H9 (cell line): ENCODE measurements around the gene CLNS1A. TPM values are rescaled to one million over a fixed set of nuclear protein-coding genes. Genes with fewer than 3 reads are reported as not detected.

ENCODE experiments used
- DNase-seq: peaks from one replicate; pipeline ENCODE4 v3.0.0-alpha.2; 2017
- H2AFZ ChIP-seq: one replicate; pipeline ENCODE4 v1.6.1; 2013; ENCODE audit warnings: mild to moderate bottlenecking, low read length, control low read depth, moderate library complexity
- H2AK5ac ChIP-seq: 2 replicates; pipeline ENCODE4 v1.6.1; 2013; ENCODE audit warnings: low read length, control low read depth, mixed read lengths; ENCODE audit not compliant: insufficient read length
- H2BK120ac ChIP-seq: one replicate; pipeline ENCODE4 v1.6.1; 2013; ENCODE audit warnings: low read depth, mild to moderate bottlenecking, low read length, control low read depth, inconsistent platforms; ENCODE audit not compliant: poor library complexity, severe bottlenecking
- H2BK12ac ChIP-seq: 2 replicates; pipeline ENCODE4 v1.6.1; 2013; ENCODE audit warnings: low read length, control low read depth, mixed read lengths, low read depth; ENCODE audit not compliant: insufficient read length
- H2BK15ac ChIP-seq: 2 replicates; pipeline ENCODE4 v1.6.1; 2013; ENCODE audit warnings: low read depth, low read length, control low read depth
- H2BK20ac ChIP-seq: one replicate; pipeline ENCODE4 v1.6.1; 2013; ENCODE audit warnings: low read depth, mild to moderate bottlenecking, low read length, control low read depth, inconsistent platforms; ENCODE audit not compliant: poor library complexity, severe bottlenecking
- H2BK5ac ChIP-seq: 2 replicates; pipeline ENCODE4 v1.6.1; 2013; ENCODE audit warnings: low read length, control low read depth, mixed read lengths; ENCODE audit not compliant: insufficient read length
- H3K14ac ChIP-seq: 2 replicates; pipeline ENCODE4 v1.6.1; 2013; ENCODE audit warnings: low read length, control low read depth; ENCODE audit not compliant: insufficient read depth
- H3K18ac ChIP-seq: 2 replicates; pipeline ENCODE4 v1.6.1; 2013; ENCODE audit warnings: low read depth, mild to moderate bottlenecking, mixed read lengths, low read length, control low read depth; ENCODE audit not compliant: insufficient read length
- H3K23ac ChIP-seq: 2 replicates; pipeline ENCODE4 v1.6.1; 2013; ENCODE audit warnings: low read length, control low read depth, mixed read lengths, low read depth; ENCODE audit not compliant: insufficient read length
- H3K23me2 ChIP-seq: 2 replicates; pipeline ENCODE4 v1.6.1; 2013; ENCODE audit warnings: low read depth, mild to moderate bottlenecking, mixed read lengths, low read length, control low read depth; ENCODE audit not compliant: insufficient read length, poor library complexity, severe bottlenecking
- H3K27ac ChIP-seq: 2 replicates; pipeline ENCODE4 v1.5.1; 2013; ENCODE audit warnings: low read length, control low read depth, mixed read lengths, low read depth; ENCODE audit not compliant: insufficient read length
- H3K27me3 ChIP-seq: 2 replicates; pipeline ENCODE4 v1.6.1; 2013; ENCODE audit warnings: low read length, control low read depth, inconsistent platforms; ENCODE audit not compliant: insufficient read depth
- H3K4ac ChIP-seq: 2 replicates; pipeline ENCODE4 v1.6.1; 2013; ENCODE audit warnings: low read depth, mild to moderate bottlenecking, control low read depth, inconsistent platforms, low read length, moderate library complexity
- H3K4me1 ChIP-seq: 2 replicates; pipeline ENCODE4 v1.6.1; 2013; ENCODE audit warnings: low read length, control low read depth, inconsistent platforms; ENCODE audit not compliant: insufficient read depth
- H3K4me2 ChIP-seq: 2 replicates; pipeline ENCODE4 v1.6.1; 2013; ENCODE audit warnings: low read length, control low read depth, mixed read lengths; ENCODE audit not compliant: insufficient read length, insufficient read depth
- H3K56ac ChIP-seq: 2 replicates; pipeline ENCODE4 v1.6.1; 2013; ENCODE audit warnings: low read depth, mild to moderate bottlenecking, mixed read lengths, low read length, control low read depth; ENCODE audit not compliant: insufficient read length
- H3K79me1 ChIP-seq: 2 replicates; pipeline ENCODE4 v1.6.1; 2013; ENCODE audit warnings: low read depth, mild to moderate bottlenecking, moderate library complexity, low read length, control low read depth, inconsistent platforms; ENCODE audit not compliant: insufficient read depth, poor library complexity, severe bottlenecking
- H3K79me2 ChIP-seq: 2 replicates; pipeline ENCODE4 v1.6.1; 2013; ENCODE audit warnings: low read length, control low read depth, inconsistent platforms; ENCODE audit not compliant: insufficient read depth
- H3K9ac ChIP-seq: 2 replicates; pipeline ENCODE4 v1.6.1; 2013; ENCODE audit warnings: low read length, control low read depth, mixed read lengths; ENCODE audit not compliant: insufficient read length; ENCODE audit errors: extremely low read depth
- H3K9me3 ChIP-seq: one replicate; pipeline ENCODE4 v1.6.1; 2013; ENCODE audit warnings: low read depth, low read length, inconsistent platforms; ENCODE audit not compliant: control insufficient read depth
- H3T11ph ChIP-seq: one replicate; pipeline ENCODE4 v1.6.1; 2013; ENCODE audit warnings: mild to moderate bottlenecking, low read length, control low read depth, inconsistent platforms
- H4K20me1 ChIP-seq: one replicate; pipeline ENCODE4 v1.6.1; 2013; ENCODE audit not compliant: control insufficient read depth, insufficient read length, insufficient read depth
- H4K5ac ChIP-seq: 2 replicates; pipeline ENCODE4 v1.6.1; 2013; ENCODE audit warnings: low read depth, mild to moderate bottlenecking, mixed read lengths, low read length, control low read depth; ENCODE audit not compliant: insufficient read length
- H4K8ac ChIP-seq: replicated peaks from 2 replicates; pipeline ENCODE4 v1.6.1; 2013; ENCODE audit warnings: low read length, control low read depth, mixed read lengths, low read depth; ENCODE audit not compliant: insufficient read length
- H4K91ac ChIP-seq: 2 replicates; pipeline ENCODE4 v1.6.1; 2013; ENCODE audit warnings: low read depth, mild to moderate bottlenecking, moderate library complexity, mixed read lengths, low read length, control low read depth; ENCODE audit not compliant: insufficient read length
- H3K27ac Mint-ChIP-seq, 3 experiments: 2 replicates in 2 of 3; 3 replicates in 1 of 3; pipeline ENCODE4 v1.8.0; 2020 to 2021; ENCODE audit warnings: mixed read lengths in 3 of 3, mild to moderate bottlenecking in 1 of 3, moderate library complexity in 1 of 3
- H3K27me3 Mint-ChIP-seq: 2 replicates; pipeline ENCODE4 v1.8.0; 2021; ENCODE audit warnings: low read depth, mild to moderate bottlenecking, moderate library complexity, mixed read lengths
- H3K36me3 Mint-ChIP-seq, 3 experiments: 2 replicates in 2 of 3; 3 replicates in 1 of 3; pipeline ENCODE4 v1.8.0; 2020 to 2021; ENCODE audit warnings: low read depth in 3 of 3, mixed read lengths in 3 of 3; ENCODE audit not compliant: insufficient read depth in 1 of 3
- H3K4me1 Mint-ChIP-seq, 2 experiments: 2 replicates each; pipeline ENCODE4 v1.8.0; 2020; ENCODE audit warnings: mixed read lengths in 2 of 2
- H3K4me3 Mint-ChIP-seq, 2 experiments: 2 replicates in 1 of 2; 3 replicates in 1 of 2; pipeline ENCODE4 v1.8.0; 2020 to 2021; ENCODE audit warnings: mild to moderate bottlenecking in 2 of 2, mixed read lengths in 2 of 2, moderate library complexity in 1 of 2
- H3K9me3 Mint-ChIP-seq, 2 experiments: 2 replicates in 1 of 2; 3 replicates in 1 of 2; pipeline ENCODE4 v1.8.0; 2020; ENCODE audit warnings: mild to moderate bottlenecking in 2 of 2, mixed read lengths in 2 of 2, moderate library complexity in 1 of 2
- CTCF ChIP-seq: fragments of 200-600 bp; sonication (generic); conservative IDR thresholded peaks from 3 replicates; pipeline ENCODE4 v1.8.0; 2021; ENCODE audit warnings: antibody characterized with exemption, mild to moderate bottlenecking
- WGBS: extraction: QIAGEN DNeasy Blood & Tissue Kit; methylation state at CpG from one replicate; pipeline ENCODE4 v1.1.7; 2013; ENCODE audit warnings: missing lambda C conversion rate, low lambda C conversion rate, mixed read lengths; ENCODE audit not compliant: insufficient read length; ENCODE audit errors: extremely low coverage; 5-methylcytosine and 5-hydroxymethylcytosine counted together
- total RNA-seq: library from RNA; stranded (reverse); gene quantifications from 2 replicates; pipeline ENCODE4 v1.2.1, GENCODE V29; 2021

Gene CLNS1A
- total RNA-seq, 1 experiment from 2014 or later: 165 TPM

DNA sequence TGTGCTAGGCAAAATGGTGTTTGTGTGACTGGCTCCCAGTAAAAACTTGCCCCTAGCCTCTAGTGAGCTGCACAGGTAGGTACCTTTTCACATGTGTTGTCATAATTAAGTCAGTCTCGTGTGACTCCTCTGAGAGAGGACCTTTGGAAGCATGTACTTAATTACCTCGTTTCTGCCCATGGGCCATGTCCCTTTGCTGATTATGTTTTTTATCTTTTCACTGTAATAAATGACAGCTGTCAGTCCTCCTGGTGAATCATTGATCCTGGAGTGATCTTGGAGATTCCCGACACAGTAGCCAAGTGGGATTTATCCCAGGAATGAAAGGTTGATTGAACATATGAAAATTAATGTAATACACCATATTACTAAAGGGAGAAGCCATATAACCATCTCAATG lies 12.5 kb upstream of the CLNS1A start:
- H3K23ac ChIP-seq: no peak overlapping the region
- no peak for DNase-seq
- H2BK15ac ChIP-seq: no peak overlapping the region
- H3T11ph ChIP-seq: no peak overlapping the region
- no peak overlapping the region for H2AK5ac ChIP-seq
- H3K23me2 ChIP-seq: no peaks in the 10 kb centered on the region
- H3K4me1 ChIP-seq: no peaks in the 10 kb centered on the region
- H3K4me2 ChIP-seq: no peak overlapping the region
- no peak overlapping the region for H3K9ac ChIP-seq
- H3K4ac ChIP-seq: no peak overlapping the region
- no peaks in the 10 kb centered on the region for H3K79me2 ChIP-seq
- no peak overlapping the region for H3K4me3 Mint-ChIP-seq
- no peaks in the 10 kb centered on the region for H3K9me3 ChIP-seq
- H4K91ac ChIP-seq: no peak overlapping the region
- H3K14ac ChIP-seq: no peak overlapping the region
- H2AFZ ChIP-seq: no peak overlapping the region
- H3K9me3 Mint-ChIP-seq: 0 out of 5 replicates have a peak, but pooled peaks cover 0 to 2% of the 10 kb centered on the region in 2 experiments
- H4K5ac ChIP-seq: no peak overlapping the region
- no peak overlapping the region for H3K18ac ChIP-seq
- H2BK20ac ChIP-seq: no peak overlapping the region
- no peaks in the 10 kb centered on the region for H3K27me3 Mint-ChIP-seq
- TF ChIP-seq CTCF: no peak
- no peaks in the 10 kb centered on the region for H3K79me1 ChIP-seq
- no peak overlapping the region for H3K56ac ChIP-seq
- H4K20me1 ChIP-seq: no peaks in the 10 kb centered on the region
- WGBS: no CpG with 5 or more reads among the region's 3 CpGs
- no peak overlapping the region for H2BK12ac ChIP-seq
- H3K27ac ChIP-seq: no peak overlapping the region
- H3K27ac Mint-ChIP-seq: no peak overlapping the region
- no peaks in the 10 kb centered on the region for H3K27me3 ChIP-seq
- no peak overlapping the region for H2BK5ac ChIP-seq
- H3K36me3 Mint-ChIP-seq: no peaks in the 10 kb centered on the region
- peaks cover 2 to 4% of the 10 kb centered on the region in 2 experiments; a peak in 3 of 4 replicates for H3K4me1 Mint-ChIP-seq
- H2BK120ac ChIP-seq: no peak overlapping the region
- no peak overlapping the region for H4K8ac ChIP-seq
